Measurements from ENCODE around the gene IGSF11.

- TF ChIP-seq EZH2 (IDR thresholded peaks at IDR 0.05; ENCODE audit: insufficient read depth, low read length) (no peak), CTCF (IDR thresholded peaks at IDR 0.05; ENCODE audit: insufficient read depth, low read depth, low read length) (no peak)
Observed at GRCh38 chr3:118991775-118992174, 42.9 kb downstream of the IGSF11 start.
